Prostate gland (tissue), 2 donors: Measurements from ENCODE around the gene EVA1A. TPM values are rescaled to one million over a fixed set of nuclear protein-coding genes. Genes with fewer than 3 reads are reported as not detected.

Source experiments
- DNase-seq: peaks from one replicate; pipeline ENCODE4 v3.0.0-alpha.2; 2019; ENCODE audit warnings: low spot score
- H3K27ac ChIP-seq, 2 donors: fragments of 200-600 bp; sonication (generic); 2 replicates each; pipeline ENCODE4 v1.5.1; 2017 to 2019
- H3K27me3 ChIP-seq: fragments of 200-600 bp; sonication (generic); replicated peaks from 2 replicates; pipeline ENCODE4 v1.5.1; 2019; ENCODE audit not compliant: insufficient read depth
- H3K36me3 ChIP-seq, 2 donors: fragments of 200-600 bp; sonication (generic); 1 replicate in 1 of 2; 2 replicates in 1 of 2; pipeline versions ENCODE4 v1.5.1 to v1.8.1; 2017 to 2019
- H3K4me1 ChIP-seq: fragments of 200-600 bp; sonication (generic); replicated peaks from 2 replicates; pipeline ENCODE4 v1.5.1; 2019
- H3K4me3 ChIP-seq, 2 donors: fragments of 200-600 bp; sonication (generic); 2 replicates each; pipeline ENCODE4 v1.5.1; 2017 to 2019
- H3K9me3 ChIP-seq: fragments of 200-600 bp; sonication (generic); 2 replicates; pipeline ENCODE4 v1.5.1; 2017
- POLR2A ChIP-seq: fragments of 450-650 bp; IDR thresholded peaks from one replicate; pipeline ENCODE4 v1.6.1; 2016; ENCODE audit warnings: antibody characterized with exemption, mild to moderate bottlenecking
- POLR2AphosphoS5 ChIP-seq: sonication (generic); formaldehyde crosslinking; IDR thresholded peaks from one replicate; pipeline ENCODE4 v1.6.1; 2017; ENCODE audit warnings: antibody characterized with exemption
- WGBS: methylation state at CpG from one replicate; pipeline ENCODE4 v1.1.5; 2018; 5-methylcytosine and 5-hydroxymethylcytosine counted together
- intact Hi-C: fragments of 100-400 bp; cut with DNase I; formaldehyde crosslinking; loops from one replicate; pipeline ENCODE4 v1.14.2; 2022
- total RNA-seq, 2 donors: library from RNA; depleted of rRNA; stranded (reverse); fragments of >200 nt; gene quantifications; one replicate each; pipeline ENCODE4 v1.1.0, GENCODE V29; 2016
- TF ChIP-seq, protein P1 (sequence below), 4 experiments: fragments of 200-600 bp in 2 of 4; fragments of 450-650 bp in 2 of 4; sonication (generic) in 2 of 4; IDR thresholded peaks; 1 replicate in 3 of 4; 2 replicates in 1 of 4; pipeline ENCODE4 v1.5.1; 2016 to 2019; ENCODE audit warnings: antibody characterized with exemption in 4 of 4, mild to moderate bottlenecking in 2 of 4, moderate library complexity in 2 of 4

EVA1A gene
- total RNA-seq, 2 donors from 2014 or later, result 9.7 to 16.9 TPM

DNA sequence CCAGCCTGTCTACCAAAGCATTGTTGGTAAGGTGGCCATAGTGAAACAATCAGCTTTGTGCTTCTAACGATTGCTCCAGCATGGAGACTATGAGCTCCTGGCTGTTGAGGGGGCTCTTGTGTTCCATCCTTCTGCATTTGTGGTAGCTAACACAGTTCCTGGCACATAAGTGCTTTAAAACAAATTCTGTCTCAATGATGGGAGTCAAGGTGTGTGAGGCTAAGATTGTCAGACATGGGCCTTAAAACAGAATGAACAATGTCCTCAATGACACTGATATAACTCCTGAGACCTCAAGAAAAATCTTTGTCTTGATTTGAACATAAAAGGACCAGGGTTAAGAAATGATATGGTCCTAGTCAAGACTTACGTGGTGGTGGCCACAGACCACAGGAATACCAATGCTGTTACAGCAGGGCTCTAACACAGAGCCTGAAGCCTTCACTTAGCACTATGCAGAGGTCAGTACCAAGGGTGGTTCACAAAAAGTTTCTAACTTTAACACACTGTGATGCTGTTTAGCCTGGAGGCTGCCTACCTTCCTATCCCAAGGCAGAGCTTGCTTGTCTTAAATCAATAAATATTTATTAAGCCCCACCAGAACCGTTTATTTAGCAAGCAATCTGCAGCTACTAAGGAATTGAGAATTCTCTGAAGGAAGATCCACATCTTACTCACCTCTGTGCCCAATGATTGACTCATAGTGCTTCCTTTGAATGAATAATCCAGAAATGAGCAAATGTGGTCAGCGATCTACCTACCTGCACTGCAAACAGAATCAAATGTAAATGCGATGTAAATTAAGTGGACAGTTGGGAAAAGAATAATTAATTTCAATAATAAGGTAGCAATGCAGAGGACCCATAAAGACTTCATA is 35.1 kb downstream of the EVA1A start:
- intact Hi-C loops, result no loop called here

DNA sequence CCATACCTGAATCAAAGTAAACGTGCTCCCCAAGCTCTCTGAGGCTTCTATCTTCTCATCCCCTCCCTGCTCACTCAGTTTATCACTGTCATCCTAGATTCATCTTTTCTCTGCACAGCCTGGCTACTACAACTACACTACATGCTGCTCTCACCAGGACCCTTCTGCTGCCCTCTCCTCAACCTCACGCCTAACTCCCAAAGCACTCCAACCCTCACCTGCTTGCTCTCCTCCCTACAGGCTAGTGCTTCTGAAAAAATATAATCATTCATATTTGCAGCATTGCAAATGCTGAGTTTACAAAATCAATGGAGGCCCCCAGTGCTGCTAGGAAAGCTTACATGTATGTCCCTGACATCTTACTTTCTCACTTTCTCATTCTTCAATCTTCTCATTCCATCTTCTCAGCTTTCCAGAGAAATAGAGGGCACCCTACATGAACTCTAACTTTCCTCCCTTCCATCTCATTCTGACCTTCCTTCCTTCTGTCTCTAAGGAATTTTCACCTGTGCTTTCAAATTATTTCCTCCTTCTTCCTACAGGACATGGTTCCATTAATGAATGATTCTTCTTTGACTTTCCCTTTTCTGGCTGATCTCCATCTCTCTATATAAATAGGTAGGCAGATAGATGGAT is 36.3 kb downstream of the EVA1A start:
- intact Hi-C loops, result no loop called here
- 64% methylated on average over 2 of the region's 2 CpGs for WGBS
- no peaks in the 10 kb centered on the region for H3K36me3 ChIP-seq
- H3K4me3 ChIP-seq, result no peak overlapping the region
- H3K9me3 ChIP-seq, result no peaks in the 10 kb centered on the region
- H3K4me1 ChIP-seq, result no peaks in the 10 kb centered on the region
- TF ChIP-seq POLR2A (no peak), POLR2AphosphoS5 (no peak)
- TF ChIP-seq, protein P1, sequence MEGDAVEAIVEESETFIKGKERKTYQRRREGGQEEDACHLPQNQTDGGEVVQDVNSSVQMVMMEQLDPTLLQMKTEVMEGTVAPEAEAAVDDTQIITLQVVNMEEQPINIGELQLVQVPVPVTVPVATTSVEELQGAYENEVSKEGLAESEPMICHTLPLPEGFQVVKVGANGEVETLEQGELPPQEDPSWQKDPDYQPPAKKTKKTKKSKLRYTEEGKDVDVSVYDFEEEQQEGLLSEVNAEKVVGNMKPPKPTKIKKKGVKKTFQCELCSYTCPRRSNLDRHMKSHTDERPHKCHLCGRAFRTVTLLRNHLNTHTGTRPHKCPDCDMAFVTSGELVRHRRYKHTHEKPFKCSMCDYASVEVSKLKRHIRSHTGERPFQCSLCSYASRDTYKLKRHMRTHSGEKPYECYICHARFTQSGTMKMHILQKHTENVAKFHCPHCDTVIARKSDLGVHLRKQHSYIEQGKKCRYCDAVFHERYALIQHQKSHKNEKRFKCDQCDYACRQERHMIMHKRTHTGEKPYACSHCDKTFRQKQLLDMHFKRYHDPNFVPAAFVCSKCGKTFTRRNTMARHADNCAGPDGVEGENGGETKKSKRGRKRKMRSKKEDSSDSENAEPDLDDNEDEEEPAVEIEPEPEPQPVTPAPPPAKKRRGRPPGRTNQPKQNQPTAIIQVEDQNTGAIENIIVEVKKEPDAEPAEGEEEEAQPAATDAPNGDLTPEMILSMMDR (IDR thresholded peaks at IDR 0.05), result no peak
- H3K27ac ChIP-seq, result no peak overlapping the region
- no peak for DNase-seq
- H3K27me3 ChIP-seq, result no peaks in the 10 kb centered on the region

More for the DNA sequence above, 35.1 kb downstream of the EVA1A start:
- TF ChIP-seq POLR2AphosphoS5 (no peak), POLR2A (no peak)
- TF ChIP-seq, protein P1 (IDR thresholded peaks at IDR 0.05), result no peak
- no peak for DNase-seq
- no peaks in the 10 kb centered on the region for H3K36me3 ChIP-seq
- no peaks in the 10 kb centered on the region for H3K4me1 ChIP-seq
- H3K4me3 ChIP-seq, result no peak overlapping the region
- H3K9me3 ChIP-seq, result no peaks in the 10 kb centered on the region
- 90% methylated on average over 5 of the region's 5 CpGs for WGBS
- no peak overlapping the region for H3K27ac ChIP-seq
- no peaks in the 10 kb centered on the region for H3K27me3 ChIP-seq

DNA sequence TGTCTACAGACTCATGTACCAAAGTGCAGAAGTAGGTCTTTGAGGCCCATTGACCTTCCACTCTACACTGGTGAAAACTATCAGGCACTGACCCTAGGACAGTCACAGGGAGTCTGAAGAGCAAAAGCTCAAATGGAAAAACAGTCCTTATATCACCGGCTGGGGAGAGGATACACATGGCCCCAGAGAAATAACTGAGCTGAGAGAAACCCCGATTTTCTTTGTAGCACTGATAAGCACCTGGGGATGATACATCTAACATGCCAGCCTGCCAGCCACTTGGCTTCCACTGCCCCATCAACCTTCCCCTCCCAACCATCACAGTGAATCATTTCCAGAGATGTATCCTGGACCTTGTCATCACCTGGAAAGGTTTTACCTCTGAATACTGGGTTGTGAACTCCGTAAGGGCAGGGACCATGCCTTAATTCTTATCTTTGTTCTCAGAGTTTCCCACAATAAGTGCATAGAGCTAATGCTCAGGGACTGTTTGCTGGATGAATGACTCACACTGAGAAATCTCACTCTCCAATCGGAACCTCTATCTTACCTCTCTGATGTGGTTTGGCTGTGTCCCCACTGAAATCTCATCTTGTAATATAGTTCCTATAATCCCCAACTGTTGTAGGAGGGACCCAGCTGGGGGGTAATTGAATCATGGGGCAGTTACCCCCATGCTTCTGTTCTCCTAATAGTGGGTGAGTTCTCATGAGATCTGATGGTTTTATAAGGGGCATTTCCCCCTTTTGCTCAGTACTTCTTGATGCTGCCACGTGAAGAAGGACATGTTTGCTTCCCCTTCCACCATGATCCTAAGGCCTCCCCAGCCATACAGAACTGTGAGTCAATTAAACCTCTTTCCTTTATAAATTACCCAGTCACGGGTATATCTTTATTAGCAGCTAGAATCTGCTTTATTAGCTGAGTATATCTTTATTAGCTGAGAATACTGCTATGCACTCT is 37.1 kb downstream of the EVA1A start:
- intact Hi-C loops, result no loop called here
- Histone ChIP-seq H3K36me3 (no peaks in the 10 kb centered on the region), H3K4me1 (no peaks in the 10 kb centered on the region), H3K27me3 (no peaks in the 10 kb centered on the region), H3K4me3 (no peak overlapping the region), H3K9me3 (no peaks in the 10 kb centered on the region), H3K27ac (no peak overlapping the region)
- TF ChIP-seq, protein P1 (IDR thresholded peaks at IDR 0.05), result no peak
- TF ChIP-seq POLR2AphosphoS5 (no peak), POLR2A (no peak)
- WGBS, result 50% methylated on average over 6 of the region's 6 CpGs
- no peak for DNase-seq

DNA sequence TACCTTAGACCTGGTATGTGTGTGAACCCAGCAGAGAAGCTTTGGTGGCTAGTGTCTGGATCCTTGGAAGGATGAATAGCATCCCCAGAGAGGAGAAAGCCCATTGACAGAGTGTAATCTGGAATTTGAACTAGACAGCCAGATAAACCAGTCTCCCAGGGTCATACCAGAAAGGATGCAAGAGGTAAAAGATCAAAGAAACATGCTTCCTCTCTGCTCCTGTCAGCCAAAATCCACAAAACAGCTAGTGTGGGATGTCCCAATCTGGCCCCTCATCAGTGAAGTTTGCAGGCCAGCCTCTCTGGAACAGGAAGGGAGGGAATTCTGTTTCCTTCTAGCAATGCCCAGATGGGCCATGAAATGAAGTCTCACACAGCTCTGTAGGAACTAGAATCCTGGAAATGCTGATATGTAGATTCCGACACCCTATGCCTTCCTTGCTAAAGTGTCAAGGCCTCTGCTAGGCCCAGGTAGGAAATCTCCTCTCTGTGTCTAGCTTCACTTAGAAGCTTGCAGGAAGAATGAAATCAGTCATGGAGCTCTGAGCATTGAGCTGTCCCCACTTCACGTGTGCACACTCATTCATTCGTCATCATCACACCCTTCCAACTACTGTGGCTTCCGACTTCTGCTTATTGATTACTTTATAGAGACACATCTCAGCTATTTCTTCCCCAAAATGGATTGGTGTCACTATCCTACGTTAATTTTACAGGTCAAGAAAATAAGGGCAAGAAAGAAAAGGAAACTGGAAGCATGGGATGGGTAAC is 38.0 kb downstream of the EVA1A start:
- intact Hi-C loops, result no loop called here
- DNase-seq, result no peak
- no peaks in the 10 kb centered on the region for H3K36me3 ChIP-seq

More for the DNA sequence above, 38.0 kb downstream of the EVA1A start:
- no peak for TF ChIP-seq POLR2AphosphoS5
- TF ChIP-seq, protein P1 (IDR thresholded peaks at IDR 0.05), result no peak
- TF ChIP-seq POLR2A, result no peak
- no peak overlapping the region for H3K4me3 ChIP-seq
- no peaks in the 10 kb centered on the region for H3K27me3 ChIP-seq
- WGBS, result 81% methylated on average over 5 of the region's 5 CpGs
- H3K27ac ChIP-seq, result no peak overlapping the region
- no peaks in the 10 kb centered on the region for H3K9me3 ChIP-seq
- no peaks in the 10 kb centered on the region for H3K4me1 ChIP-seq
